Panc1 (cell line): ENCODE measurements around the gene SLC9A5. TPM values are rescaled to one million over a fixed set of nuclear protein-coding genes. Genes with fewer than 3 reads are reported as not detected.

Experiments
- ATAC-seq: fragments of 200-7000 bp; cut with Tn5 transposase; 2 replicates; pipeline ENCODE4 v1.9.1; 2020; ENCODE audit warnings: mild to moderate bottlenecking, moderate library complexity
- BruUV-seq: library from RNA; stranded (reverse); fragments of 400-500 nt; replicated peaks from 2 replicates; lab custom pipeline; 2021; lab: Mats Ljungman, UMichigan
- CTCF ChIA-PET: fragments of 300-600 bp; sonication (Branson Sonifier 250); formaldehyde crosslinking; loops from one replicate; lab custom pipeline; 2022; ENCODE audit warnings: antibody characterized with exemption; lab: Charles Lee
- POLR2A ChIA-PET: fragments of 300-600 bp; sonication (Branson Sonifier 250); formaldehyde crosslinking; loops from one replicate; lab custom pipeline; 2022; ENCODE audit warnings: antibody characterized with exemption; lab: Charles Lee
- DNase-seq: peaks from one replicate; pipeline ENCODE4 v3.0.0-alpha.2; 2010; ENCODE audit warnings: low read depth, low spot score
- H3K27ac ChIP-seq: 2 replicates; pipeline ENCODE4 v1.5.1; 2011; ENCODE audit warnings: mild to moderate bottlenecking, low read length, inconsistent platforms
- H3K27me3 ChIP-seq: fragments of 200-500 bp; sonication (Bioruptor generic); 2 replicates; pipeline ENCODE4 v1.6.0; 2014; ENCODE audit warnings: low read length, inconsistent platforms; ENCODE audit not compliant: control insufficient read depth, insufficient read depth
- H3K36me3 ChIP-seq: fragments of 200-500 bp; sonication (Bioruptor generic); 2 replicates; pipeline ENCODE4 v1.5.1; 2014; ENCODE audit warnings: inconsistent platforms, mild to moderate bottlenecking, low read length, moderate library complexity; ENCODE audit not compliant: control insufficient read depth, insufficient read depth
- H3K4me1 ChIP-seq: 2 replicates; pipeline ENCODE4 v1.5.1; 2011; ENCODE audit warnings: inconsistent platforms, mild to moderate bottlenecking, low read length, moderate library complexity; ENCODE audit not compliant: control insufficient read depth, insufficient read depth
- H3K4me3 ChIP-seq, 2 experiments: 2 replicates each; pipeline ENCODE4 v1.5.1; 2011 to 2012; ENCODE audit warnings: low read depth in 2 of 2, low read length in 2 of 2, mild to moderate bottlenecking in 2 of 2, inconsistent platforms in 1 of 2, moderate library complexity in 1 of 2
- H3K9me3 ChIP-seq: fragments of 200-500 bp; sonication (Bioruptor generic); 2 replicates; pipeline ENCODE4 v1.5.1; 2014; ENCODE audit warnings: low read depth, mild to moderate bottlenecking, inconsistent platforms, low read length, moderate library complexity; ENCODE audit not compliant: control insufficient read depth, insufficient read depth
- CTCF ChIP-seq: fragments of 450-650 bp; IDR thresholded peaks from 2 replicates; pipeline ENCODE4 v1.5.1; 2017; ENCODE audit warnings: mild to moderate bottlenecking
- POLR2AphosphoS5 ChIP-seq: IDR thresholded peaks from 2 replicates; pipeline ENCODE4 v1.6.1; 2012; ENCODE audit warnings: mild to moderate bottlenecking, low read depth, low read length, moderate library complexity
- REST ChIP-seq, 2 experiments: IDR thresholded peaks; 2 replicates each; pipeline ENCODE4 v1.6.1; 2011 to 2012; ENCODE audit warnings: low read depth in 2 of 2, control low read depth in 1 of 2, low read length in 1 of 2, mild to moderate bottlenecking in 1 of 2, moderate library complexity in 1 of 2; ENCODE audit not compliant: insufficient read depth in 1 of 2
- SIN3A ChIP-seq: IDR thresholded peaks from 2 replicates; pipeline ENCODE4 v1.6.1; 2012; ENCODE audit warnings: low read depth, mild to moderate bottlenecking, low read length, moderate library complexity, borderline replicate concordance; ENCODE audit not compliant: insufficient read depth
- TCF7L2 ChIP-seq: IDR thresholded peaks from 2 replicates; pipeline ENCODE4 v1.6.1; 2011; ENCODE audit warnings: mild to moderate bottlenecking, low read depth, low read length, inconsistent platforms
- in situ Hi-C: cut with HindIII; loops from 2 replicates; pipeline ENCODE4 v1.10.0; 2016; ENCODE audit warnings: low sequenced_read_pairs, low pct_unique_long_range_greater_than_20kb
- intact Hi-C: fragments of 100-400 bp; cut with micrococcal nuclease; formaldehyde crosslinking; loops from one replicate; pipeline ENCODE4 v1.10.0; 2022; ENCODE audit not compliant: unreplicated experiment
- total RNA-seq: library from RNA; stranded (reverse); gene quantifications from one replicate; pipeline ENCODE4 v1.2.1, GENCODE V29; 2021; ENCODE audit not compliant: unreplicated experiment

SLC9A5 gene
- total RNA-seq, 1 experiment from 2014 or later = 1.7 TPM

- Histone ChIP-seq H3K27ac (no peak overlapping the region), H3K4me1 (peaks cover 18% of the 10 kb centered on the region), H3K4me3 (no peak overlapping the region), H3K9me3 (no peaks in the 10 kb centered on the region), H3K36me3 (no peaks in the 10 kb centered on the region), H3K27me3 (no peaks in the 10 kb centered on the region)
- ATAC-seq = peak; percentile 74
- ChIA-PET CTCF (no interaction called here), POLR2A (no interaction called here)
- intact Hi-C loops (no loop called here), in situ Hi-C loops (no loop called here)
- TF ChIP-seq POLR2AphosphoS5 = peak; percentile 12
- TF ChIP-seq REST (IDR thresholded peaks at IDR 0.05; ENCODE audit: insufficient read depth in 1 of 2, low read depth in 2 of 2, low read length in 1 of 2) = no peak
- no peak for DNase-seq
- no TSS peak for BruUV-seq
These were observed 41.3 kb upstream of the SLC9A5 start for GRCh38 chr16:67207249-67208091.

GRCh38 chr16:67208154-67208896, 40.5 kb upstream of the SLC9A5 start:
- Histone ChIP-seq H3K4me1 (peaks cover 18% of the 10 kb centered on the region), H3K36me3 (no peaks in the 10 kb centered on the region), H3K4me3 (no peak overlapping the region), H3K9me3 (no peaks in the 10 kb centered on the region), H3K27ac (no peak overlapping the region), H3K27me3 (no peaks in the 10 kb centered on the region)
- ATAC-seq = no peak
- ChIA-PET POLR2A (interaction anchor here (0.9 kb wide), 1 partner anchor 10 kb away, joined by 4 read pairs; no protein-coding TSS in a partner anchor), CTCF (interaction anchor here (0.5 kb wide), 1 partner anchor 10 kb away, joined by 4 read pairs; no protein-coding TSS in a partner anchor)
- in situ Hi-C loops = no loop called here
- no peak for TF ChIP-seq CTCF
- TF ChIP-seq REST (IDR thresholded peaks at IDR 0.05; ENCODE audit: insufficient read depth in 1 of 2, low read depth in 2 of 2, low read length in 1 of 2) = no peak
- TF ChIP-seq SIN3A = no peak
- no peak; the same call in 1 of the 2 replicates for TF ChIP-seq POLR2AphosphoS5
- no peak for TF ChIP-seq TCF7L2
- intact Hi-C loops = no loop called here
- no peak for DNase-seq
- BruUV-seq = no TSS peak
